HG02981 (cell line): ENCODE results near the gene SNX1.

Experiments used
- ATAC-seq: cut with Tn5 transposase; IDR thresholded peaks from one replicate; pipeline ENCODE4 v1.9.1; 2021; ENCODE audit warnings: mild to moderate bottlenecking, moderate library complexity; ENCODE audit not compliant: unreplicated experiment

Gene SNX1

GRCh38 chr15:64144192-64144564 is 48.4 kb downstream of the SNX1 start:
- no peak for ATAC-seq

- peak; percentile 63 for ATAC-seq
These were observed 48.9 kb downstream of the SNX1 start for GRCh38 chr15:64144565-64145281.

GRCh38 chr15:64146041-64146440 is 50.3 kb downstream of the SNX1 start:
- no peak for ATAC-seq

- ATAC-seq = no peak
These were observed 50.7 kb downstream of the SNX1 start for GRCh38 chr15:64146520-64146884.

GRCh38 chr15:64146885-64147681 is 51.3 kb downstream of the SNX1 start:
- no peak for ATAC-seq

- ATAC-seq = no peak
These were observed 52.4 kb downstream of the SNX1 start for GRCh38 chr15:64148168-64148567.

- no peak for ATAC-seq
These were observed 52.8 kb downstream of the SNX1 start for GRCh38 chr15:64148581-64148980.

GRCh38 chr15:64149424-64149823 is 53.6 kb downstream of the SNX1 start:
- ATAC-seq = no peak

- no peak for ATAC-seq
These were observed 54.3 kb downstream of the SNX1 start for GRCh38 chr15:64149893-64150578.

GRCh38 chr15:64151727-64152506 is 56.1 kb downstream of the SNX1 start, which contains the start of gene SNX22:
Gene SNX22, plus strand, starts transcription at chr15:64151731. Its CDS starts 45 bp downstream, at chr15:64151776.
- ATAC-seq = peak; percentile 10

GRCh38 chr15:64152507-64153387 is 57.0 kb downstream of the SNX1 start:
- ATAC-seq = peak; percentile 8

GRCh38 chr15:64153480-64154367 is 57.9 kb downstream of the SNX1 start:
- ATAC-seq = peak; percentile 61

- ATAC-seq = no peak
These were observed 60.2 kb downstream of the SNX1 start for GRCh38 chr15:64155802-64156651.

GRCh38 chr15:64156652-64157331 is 61.0 kb downstream of the SNX1 start:
- no peak for ATAC-seq

- no peak for ATAC-seq
These were observed 61.9 kb downstream of the SNX1 start for GRCh38 chr15:64157599-64158125.

- ATAC-seq = no peak
These were observed 62.8 kb downstream of the SNX1 start for GRCh38 chr15:64158363-64159134.
